Activated CD4-positive, CD25-positive, alpha-beta regulatory T cell treated with anti-CD3 and anti-CD28 coated beads, Interleukin-2, amount 50 U/mL, for 72 hours (primary cell): Measurements from ENCODE around the gene GRM4.

Source experiments
- DNase-seq: peaks from one replicate; pipeline ENCODE4 v3.0.0; 2021

The GRM4 gene

GRCh38 chr6:34106421-34106820 is 39.5 kb downstream of the GRM4 start:
- no peak for DNase-seq

GRCh38 chr6:34104628-34105027 is 41.3 kb downstream of the GRM4 start:
- no peak for DNase-seq

- no peak for DNase-seq
Observed at GRCh38 chr6:34104186-34104585, 41.7 kb downstream of the GRM4 start.

- no peak for DNase-seq
Observed at GRCh38 chr6:34103321-34103720, 42.6 kb downstream of the GRM4 start.

- DNase-seq, result no peak
Observed at GRCh38 chr6:34102696-34103095, 43.2 kb downstream of the GRM4 start.

- DNase-seq, result no peak
Observed at GRCh38 chr6:34102099-34102656, 43.7 kb downstream of the GRM4 start.

- DNase-seq, result no peak
Observed at GRCh38 chr6:34100788-34101187, 45.1 kb downstream of the GRM4 start.

GRCh38 chr6:34099878-34100277 is 46.0 kb downstream of the GRM4 start:
- DNase-seq, result no peak

- DNase-seq, result no peak
Observed at GRCh38 chr6:34098045-34098936, 47.6 kb downstream of the GRM4 start.

- DNase-seq, result no peak
Observed at GRCh38 chr6:34096814-34097213, 49.1 kb downstream of the GRM4 start.

- no peak for DNase-seq
Observed at GRCh38 chr6:34096193-34096592, 49.7 kb downstream of the GRM4 start.

GRCh38 chr6:34095741-34096140 is 50.1 kb downstream of the GRM4 start:
- DNase-seq, result no peak

GRCh38 chr6:34095136-34095505 is 50.8 kb downstream of the GRM4 start:
- DNase-seq, result no peak

- no peak for DNase-seq
Observed at GRCh38 chr6:34094474-34095135, 51.3 kb downstream of the GRM4 start.

GRCh38 chr6:34093854-34094430 is 51.9 kb downstream of the GRM4 start:
- DNase-seq, result no peak

- DNase-seq, result no peak
Observed at GRCh38 chr6:34093206-34093605, 52.7 kb downstream of the GRM4 start.

GRCh38 chr6:34092631-34093030 is 53.3 kb downstream of the GRM4 start:
- no peak for DNase-seq

GRCh38 chr6:34090935-34091334 is 55.0 kb downstream of the GRM4 start:
- no peak for DNase-seq

GRCh38 chr6:34090529-34090928 is 55.4 kb downstream of the GRM4 start:
- no peak for DNase-seq

GRCh38 chr6:34086558-34086957 is 59.3 kb downstream of the GRM4 start:
- DNase-seq, result no peak

- no peak for DNase-seq
Observed at GRCh38 chr6:34085453-34086170, 60.3 kb downstream of the GRM4 start.

- DNase-seq, result no peak
Observed at GRCh38 chr6:34084591-34085290, 61.1 kb downstream of the GRM4 start.
